ENCODE results near the gene APLNR.

- TF ChIP-seq CTCF (optimal IDR thresholded peaks at IDR 0.05 in 1 of 3, IDR thresholded peaks at IDR 0.05 in 1 of 3, conservative IDR thresholded peaks at IDR 0.05 in 1 of 3; ENCODE audit: extremely low read depth in 1 of 3, insufficient read depth in 2 of 3, low read length in 3 of 3) = no peak
- TF ChIP-seq EZH2 (IDR thresholded peaks at IDR 0.05; ENCODE audit: low read length) = no peak
Measured at GRCh38 chr11:57217053-57217452, 20.0 kb downstream of the APLNR start.
